AG08396 (cell line): ENCODE results near the gene SLC26A9.

ENCODE experiments used
- DNase-seq: peaks from one replicate; pipeline ENCODE4 v3.0.0; 2012; ENCODE audit warnings: low spot score, mixed read lengths

SLC26A9 gene, protein sequence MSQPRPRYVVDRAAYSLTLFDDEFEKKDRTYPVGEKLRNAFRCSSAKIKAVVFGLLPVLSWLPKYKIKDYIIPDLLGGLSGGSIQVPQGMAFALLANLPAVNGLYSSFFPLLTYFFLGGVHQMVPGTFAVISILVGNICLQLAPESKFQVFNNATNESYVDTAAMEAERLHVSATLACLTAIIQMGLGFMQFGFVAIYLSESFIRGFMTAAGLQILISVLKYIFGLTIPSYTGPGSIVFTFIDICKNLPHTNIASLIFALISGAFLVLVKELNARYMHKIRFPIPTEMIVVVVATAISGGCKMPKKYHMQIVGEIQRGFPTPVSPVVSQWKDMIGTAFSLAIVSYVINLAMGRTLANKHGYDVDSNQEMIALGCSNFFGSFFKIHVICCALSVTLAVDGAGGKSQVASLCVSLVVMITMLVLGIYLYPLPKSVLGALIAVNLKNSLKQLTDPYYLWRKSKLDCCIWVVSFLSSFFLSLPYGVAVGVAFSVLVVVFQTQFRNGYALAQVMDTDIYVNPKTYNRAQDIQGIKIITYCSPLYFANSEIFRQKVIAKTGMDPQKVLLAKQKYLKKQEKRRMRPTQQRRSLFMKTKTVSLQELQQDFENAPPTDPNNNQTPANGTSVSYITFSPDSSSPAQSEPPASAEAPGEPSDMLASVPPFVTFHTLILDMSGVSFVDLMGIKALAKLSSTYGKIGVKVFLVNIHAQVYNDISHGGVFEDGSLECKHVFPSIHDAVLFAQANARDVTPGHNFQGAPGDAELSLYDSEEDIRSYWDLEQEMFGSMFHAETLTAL

DNA sequence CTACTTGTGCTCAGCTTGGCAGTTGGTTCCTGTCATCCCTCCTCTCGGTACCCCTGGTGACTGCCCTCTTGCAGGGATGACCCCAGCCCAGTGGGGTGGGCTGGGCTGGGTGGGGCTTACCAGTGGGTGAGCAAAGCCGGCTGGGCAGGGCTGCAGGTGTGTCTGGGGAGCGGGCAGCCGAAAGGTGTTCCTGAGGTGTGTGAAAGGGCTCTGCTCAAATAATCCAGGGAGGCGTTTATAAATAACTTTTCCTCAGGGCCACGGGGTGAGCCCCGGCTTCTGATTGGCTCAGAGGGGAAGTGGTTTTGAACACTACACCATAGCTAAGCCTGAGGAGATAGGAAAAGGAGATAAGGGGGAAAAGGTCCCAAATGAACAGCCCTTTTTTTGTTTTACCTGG, at the start of gene SLC26A9:
TSS of gene SLC26A9 (minus strand) at position 212 of the 400 bp plus-strand sequence. CDS start 7,636 bp downstream, outside the sequence.
- no peak for DNase-seq

DNA sequence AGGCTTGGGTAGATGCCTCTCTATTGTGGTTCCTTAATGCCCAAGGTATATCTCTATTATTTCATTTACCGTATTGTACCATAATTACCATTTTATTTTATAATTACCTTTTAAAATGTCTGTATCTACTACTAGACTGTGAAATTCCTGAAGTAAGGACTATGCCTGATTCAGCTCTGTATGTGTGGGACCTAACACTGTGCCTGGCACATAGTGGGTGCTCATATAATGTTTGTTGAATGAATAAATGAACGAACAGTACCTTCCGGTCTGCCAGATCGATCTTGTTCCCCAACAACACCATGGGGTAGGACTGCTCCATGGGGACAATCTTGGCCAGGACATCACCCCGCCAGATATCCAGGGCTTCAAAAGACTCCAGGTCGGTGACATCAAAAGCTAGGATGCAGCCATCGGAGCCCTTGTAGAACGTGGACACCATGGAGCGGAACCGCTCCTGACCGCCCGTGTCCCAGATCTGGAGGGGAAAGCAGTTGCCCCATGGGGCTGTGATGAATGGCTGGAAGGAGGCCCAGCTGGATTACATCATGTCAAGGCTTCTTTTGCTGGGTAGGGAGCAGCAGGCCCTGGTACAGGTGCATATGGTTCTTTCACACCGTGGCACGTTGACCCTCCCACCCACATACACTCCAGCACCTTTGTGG, 49.1 kb upstream of the SLC26A9 start:
- no peak for DNase-seq

DNA sequence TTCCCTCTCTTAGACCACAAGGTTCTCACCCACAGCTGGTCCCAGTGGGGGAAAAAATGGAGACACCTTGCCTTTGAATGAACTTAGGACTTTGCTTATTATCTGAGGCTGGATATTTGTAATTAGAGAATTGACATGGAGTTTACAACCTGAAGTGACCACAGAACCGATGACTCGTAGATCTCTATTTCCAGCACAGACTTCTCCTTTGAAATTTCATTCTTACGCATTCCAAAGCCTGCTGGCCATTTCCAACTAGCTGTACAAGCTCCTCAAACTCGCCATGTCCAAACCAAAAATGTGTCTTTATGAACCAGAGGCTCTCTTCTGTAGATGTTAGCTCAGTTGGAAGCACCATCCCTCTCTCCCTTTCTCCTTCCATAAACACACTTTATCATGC, 48.0 kb upstream of the SLC26A9 start:
- peak; percentile 42 for DNase-seq

DNA sequence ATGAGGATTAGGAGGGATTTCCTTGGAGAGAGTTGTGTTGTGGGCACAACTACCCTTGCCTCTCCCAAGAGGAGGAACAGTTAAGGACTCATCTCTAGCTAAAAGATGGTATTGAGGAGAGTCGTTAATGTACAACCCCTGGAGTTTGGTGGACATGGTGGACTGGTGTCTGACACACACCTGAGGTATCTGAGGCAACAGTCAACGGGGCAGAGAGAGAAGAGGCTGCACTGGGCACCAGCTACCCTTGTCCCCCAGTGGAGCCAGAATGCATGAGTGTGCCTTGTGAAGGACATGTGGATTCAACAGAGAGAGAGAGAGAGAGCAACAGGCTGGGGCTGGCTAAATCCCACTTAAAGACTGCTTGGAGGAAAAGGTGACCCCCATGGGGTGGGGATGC, 47.0 kb upstream of the SLC26A9 start:
- DNase-seq: no peak

DNA sequence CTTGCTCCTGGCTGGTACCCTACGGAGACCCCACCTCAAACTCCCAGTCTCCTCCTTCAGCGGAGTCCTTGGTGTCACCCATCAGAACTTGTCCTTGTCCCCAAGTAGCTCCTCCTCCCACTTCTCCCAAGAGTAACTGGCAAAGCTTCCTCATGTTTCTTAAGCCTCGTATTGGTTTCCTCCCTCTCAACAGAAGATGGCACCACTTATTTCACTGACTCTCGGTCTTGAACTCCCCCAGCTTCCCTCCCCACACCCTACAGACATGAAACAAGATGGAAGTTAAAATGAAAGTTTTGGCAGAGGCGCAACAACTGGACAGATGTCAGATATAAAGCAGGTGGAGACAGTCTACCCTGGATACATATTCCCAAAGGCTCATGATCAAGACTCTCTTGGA, 46.5 kb upstream of the SLC26A9 start:
- DNase-seq: no peak

DNA sequence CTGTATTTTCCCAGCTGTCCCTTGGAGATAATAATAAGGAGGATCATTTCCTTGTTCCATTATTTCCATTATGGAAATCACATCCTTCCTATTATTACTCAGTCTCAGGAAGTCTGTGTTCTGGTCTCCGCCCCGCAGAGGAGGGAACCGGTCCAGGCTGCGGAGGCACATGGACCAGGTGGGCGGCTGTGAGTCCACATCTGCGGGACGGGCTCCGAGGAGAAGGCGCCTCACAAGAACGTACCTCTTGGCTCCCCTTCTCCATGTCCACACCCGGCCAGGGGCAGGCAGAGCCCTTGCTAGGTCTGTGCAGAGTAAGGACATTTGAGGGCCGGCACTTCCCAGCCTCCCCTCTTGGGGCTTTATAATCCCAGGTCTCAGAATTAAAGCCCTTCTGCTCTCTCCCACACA, 45.3 kb upstream of the SLC26A9 start:
- no peak for DNase-seq

DNA sequence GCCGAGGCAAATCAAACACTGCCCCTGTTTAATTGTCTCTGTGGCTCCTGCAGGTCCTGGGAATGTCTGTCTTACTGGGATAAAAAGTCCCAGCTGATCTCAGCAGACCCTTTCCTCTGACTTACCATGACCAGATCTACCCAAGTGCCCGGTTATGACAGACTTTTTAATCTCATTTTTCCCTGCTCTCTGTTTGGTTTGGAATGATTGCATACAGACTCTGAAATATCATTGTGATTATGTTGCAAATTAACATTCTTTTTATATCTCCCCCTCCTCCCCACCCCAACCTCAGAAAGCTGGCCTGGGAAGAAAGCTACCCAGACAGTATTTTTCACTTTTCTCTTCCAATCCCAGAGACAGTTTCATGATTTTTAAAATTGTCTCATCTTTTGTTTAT, 43.6 kb upstream of the SLC26A9 start:
- no peak for DNase-seq

DNA sequence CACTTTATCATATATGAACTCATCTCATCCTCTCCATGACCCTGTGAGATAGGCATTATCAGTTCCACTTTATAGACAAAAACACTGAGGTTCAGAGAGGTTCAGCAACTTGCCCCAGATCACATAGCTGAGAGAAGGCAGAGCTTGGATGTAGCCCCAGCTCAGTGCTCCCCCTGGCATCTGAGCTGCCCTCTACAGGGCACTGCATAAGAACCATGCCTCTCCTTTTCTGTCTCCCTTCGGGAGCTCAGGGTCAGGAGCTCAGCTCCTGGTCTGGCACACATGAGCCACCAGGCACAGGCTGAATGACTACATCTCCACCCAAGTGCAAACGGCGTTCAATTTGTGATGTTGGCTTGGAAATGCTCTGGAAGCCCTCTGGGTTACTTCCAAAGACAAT, 43.0 kb upstream of the SLC26A9 start:
- DNase-seq: no peak

DNA sequence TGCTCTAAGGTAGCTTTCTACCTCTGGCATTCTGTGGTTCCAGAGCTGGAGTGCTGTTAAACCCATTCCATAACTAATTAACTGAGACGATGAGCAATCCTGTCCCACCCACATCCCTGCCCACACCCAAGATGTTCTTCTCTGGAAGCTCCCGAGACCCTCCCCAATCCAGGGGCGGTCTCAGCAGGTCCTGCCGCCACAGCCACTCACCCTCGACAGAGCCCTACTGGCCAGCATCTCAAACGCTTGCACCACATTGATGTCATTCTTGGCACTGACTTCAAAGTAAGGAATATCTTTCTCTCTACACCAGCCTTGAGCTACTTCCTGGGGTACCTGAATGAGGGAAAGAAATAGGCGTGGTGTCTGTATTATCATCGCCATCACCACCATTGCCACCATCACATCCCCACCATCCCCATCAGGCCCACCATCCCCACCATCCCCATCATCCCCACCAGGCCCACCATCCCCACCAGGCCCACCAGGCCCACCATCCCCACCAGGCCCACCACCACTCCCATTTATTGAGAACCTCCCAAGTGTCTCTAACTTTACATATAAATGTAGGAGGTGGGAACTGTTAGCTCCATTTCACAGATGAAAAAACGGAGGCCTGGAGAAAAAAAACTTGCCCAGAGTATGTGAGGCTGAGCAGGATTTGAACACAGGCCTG, 42.2 kb upstream of the SLC26A9 start:
- no peak for DNase-seq

DNA sequence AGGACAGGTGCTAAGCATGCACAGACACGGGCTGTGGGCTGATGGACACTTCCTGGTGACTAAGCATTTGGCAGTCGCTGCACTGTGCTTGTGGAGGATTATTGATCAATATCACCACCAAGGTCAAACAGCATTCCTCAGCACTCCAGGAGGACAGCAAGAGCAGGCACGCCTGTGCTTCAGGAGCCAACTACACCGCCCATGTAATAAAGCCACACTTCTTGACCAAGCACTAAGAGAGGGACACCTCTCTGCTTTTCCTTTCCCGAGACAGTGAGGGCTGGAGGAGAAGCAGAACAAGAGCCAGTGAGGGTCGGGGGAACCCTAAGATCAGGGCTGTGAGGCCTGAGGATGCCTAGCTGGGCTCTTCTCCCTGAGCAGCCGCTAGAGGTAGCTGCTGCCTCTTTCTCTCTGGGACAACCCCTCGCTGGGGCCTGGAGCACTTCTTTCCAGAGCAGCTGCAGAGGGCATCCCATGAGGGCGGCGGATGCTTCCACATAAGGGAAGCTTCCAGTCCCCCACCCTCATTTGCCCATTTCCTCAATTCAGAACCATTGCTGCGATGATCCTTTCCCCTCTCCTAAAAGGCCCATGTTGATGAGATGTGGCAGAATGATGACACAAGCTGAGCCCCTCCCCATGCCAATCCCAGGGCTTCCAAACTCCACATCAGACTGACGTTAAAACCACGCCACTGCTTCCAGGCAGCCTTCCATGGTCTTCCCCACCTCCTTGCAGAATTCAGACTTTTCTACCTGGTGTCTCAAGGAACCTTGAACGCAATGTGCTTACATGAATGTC, 40.9 kb upstream of the SLC26A9 start:
- DNase-seq: peak; percentile 78

DNA sequence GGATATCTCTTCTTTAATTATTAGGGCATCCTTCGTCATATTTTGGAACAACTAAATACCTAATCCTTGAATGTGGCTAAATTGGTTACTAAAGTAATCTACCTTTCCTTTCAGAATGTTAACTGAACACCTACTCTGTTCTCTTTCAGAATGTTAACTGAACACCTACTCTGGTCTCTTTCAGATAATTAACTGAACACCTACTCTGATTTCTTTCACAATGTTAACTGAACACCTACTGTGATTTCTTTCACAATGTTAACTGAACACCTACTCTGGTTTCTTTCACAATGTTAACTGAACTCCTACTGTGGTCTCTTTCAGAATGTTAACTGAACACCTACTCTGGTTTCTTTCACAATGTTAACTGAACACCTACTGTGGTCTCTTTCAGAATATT, 38.0 kb upstream of the SLC26A9 start:
- DNase-seq: no peak

DNA sequence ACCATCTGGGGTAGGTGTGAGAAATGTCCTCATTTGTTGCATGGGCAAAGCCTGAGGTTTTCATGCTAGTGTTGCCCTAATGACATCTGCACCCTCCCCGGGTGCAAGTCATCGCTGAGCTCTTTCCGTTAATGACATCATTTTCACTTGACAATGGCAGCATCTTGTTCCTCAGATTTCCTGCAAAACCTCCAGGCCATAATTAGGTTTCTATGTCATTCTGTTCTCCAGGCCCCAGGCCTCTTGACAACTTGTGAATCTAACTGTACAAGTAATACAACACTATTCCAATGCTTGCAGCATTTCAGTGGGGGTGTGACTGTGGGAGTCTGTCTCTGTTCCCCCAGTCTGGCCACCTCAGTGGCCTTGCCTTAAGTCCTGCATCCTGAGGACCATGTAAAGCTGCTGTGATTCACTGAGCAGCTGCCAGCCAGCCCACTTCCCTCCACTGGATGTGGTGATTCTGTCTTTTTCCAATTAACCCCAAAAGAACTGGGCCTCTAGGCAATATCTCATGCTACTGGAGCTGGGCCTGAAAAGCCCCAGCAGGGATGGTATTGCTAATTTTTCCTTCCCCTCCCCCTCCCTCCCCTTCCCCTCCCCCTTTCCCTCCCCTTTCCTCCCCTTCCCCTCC, 37.1 kb upstream of the SLC26A9 start:
- no peak for DNase-seq

DNA sequence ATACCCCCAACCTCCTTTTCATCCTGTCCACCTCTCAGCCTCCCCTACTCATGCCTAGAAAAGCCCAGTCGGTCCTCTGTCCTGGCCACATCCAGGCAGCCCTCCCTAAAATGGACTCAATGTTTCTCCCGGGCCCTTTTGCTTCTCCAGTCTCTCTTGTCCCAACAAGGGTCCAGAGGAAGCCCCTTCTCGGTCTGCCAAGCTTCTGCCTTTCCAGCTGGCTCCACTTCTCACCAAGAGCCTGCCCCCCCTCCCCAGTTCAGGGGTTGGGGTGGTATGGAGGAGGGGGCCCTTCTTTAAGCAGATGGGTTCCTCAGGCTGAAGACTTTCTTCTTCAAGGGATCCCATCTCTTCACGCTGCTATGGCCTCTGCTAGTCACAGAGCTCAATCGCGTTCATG, 36.0 kb upstream of the SLC26A9 start:
- DNase-seq: no peak

DNA sequence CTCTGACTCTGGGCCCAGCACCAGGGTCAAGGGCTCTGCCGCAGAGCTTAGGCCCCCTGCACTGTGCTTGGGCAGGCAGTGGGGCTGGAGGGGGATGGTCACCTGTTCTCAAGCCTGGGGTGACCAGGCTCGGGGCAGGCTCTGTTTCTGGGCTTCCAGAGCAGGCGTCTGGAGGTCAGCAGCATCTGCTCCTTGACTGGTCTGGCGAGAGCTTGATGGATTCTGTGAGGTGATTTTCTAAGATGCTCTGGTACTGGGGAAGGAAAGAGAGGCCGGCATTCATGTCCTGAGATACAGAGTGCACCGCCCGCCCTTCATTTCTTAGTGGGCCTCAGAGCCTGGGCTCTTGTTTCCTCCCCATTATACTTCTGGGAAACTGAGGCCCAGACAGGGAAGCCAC, 35.4 kb upstream of the SLC26A9 start:
- no peak for DNase-seq

DNA sequence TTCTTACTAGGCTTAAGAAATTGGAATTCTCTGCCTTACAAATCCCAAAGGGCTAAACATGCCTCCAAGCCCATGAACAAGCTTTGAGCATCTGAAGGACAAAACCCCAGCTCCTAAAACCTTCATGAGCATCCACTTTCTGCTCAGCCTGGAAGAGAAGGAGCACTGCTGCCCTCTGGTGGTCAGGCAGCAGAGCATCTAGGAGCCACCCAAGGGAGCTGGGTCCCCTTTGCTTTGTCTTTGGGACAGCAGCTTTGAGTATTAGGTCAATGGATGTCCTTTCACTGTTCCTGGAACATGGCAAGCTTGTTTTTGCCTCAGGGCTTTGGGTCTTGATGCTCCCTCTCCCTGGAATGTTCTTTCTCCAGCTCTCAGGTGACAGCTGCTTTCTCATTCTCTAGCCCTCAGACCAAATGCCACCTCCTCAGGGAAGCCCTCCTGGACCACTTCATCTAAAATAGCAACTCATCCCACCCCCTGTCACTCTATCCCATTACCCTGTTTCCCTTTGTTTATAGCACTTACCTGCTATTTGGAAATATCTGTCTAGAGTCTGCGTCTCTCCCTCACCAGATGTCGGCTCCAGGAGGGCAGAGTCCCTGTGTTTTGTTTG, 34.3 kb upstream of the SLC26A9 start:
- peak; percentile 79 for DNase-seq

DNA sequence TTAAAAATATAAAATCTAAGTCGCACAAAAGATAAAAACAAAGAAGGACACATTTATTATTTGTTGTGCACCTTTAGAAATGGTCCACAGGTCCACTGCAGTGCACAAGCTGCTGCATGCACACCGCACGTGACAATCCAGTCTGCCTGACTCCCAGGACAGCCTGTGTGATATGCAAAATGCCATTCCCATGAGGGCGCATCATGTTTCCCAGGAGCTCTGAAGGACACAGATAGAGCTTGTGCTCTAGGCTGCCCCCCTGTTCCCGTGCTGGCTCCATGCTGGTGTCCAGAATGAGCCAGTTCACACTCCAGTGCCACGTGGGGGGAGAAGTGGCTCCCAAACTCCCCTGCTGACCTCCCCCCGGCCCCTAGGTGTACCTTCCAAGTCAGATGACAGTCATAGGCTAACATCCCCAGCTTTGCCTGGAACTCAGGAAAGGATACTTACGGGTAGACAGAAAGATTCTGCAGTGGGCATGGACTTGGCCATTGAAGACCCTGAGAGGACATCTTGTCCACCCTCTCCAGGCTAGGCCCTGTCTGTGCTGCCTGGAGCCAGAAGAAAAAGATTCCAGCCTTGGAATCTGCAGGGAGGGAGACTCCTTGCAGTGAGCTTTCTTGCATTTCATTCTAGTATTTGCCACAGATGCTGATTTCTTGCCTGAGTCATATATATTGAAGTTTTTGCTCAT, 33.6 kb upstream of the SLC26A9 start:
- DNase-seq: peak; percentile 67

DNA sequence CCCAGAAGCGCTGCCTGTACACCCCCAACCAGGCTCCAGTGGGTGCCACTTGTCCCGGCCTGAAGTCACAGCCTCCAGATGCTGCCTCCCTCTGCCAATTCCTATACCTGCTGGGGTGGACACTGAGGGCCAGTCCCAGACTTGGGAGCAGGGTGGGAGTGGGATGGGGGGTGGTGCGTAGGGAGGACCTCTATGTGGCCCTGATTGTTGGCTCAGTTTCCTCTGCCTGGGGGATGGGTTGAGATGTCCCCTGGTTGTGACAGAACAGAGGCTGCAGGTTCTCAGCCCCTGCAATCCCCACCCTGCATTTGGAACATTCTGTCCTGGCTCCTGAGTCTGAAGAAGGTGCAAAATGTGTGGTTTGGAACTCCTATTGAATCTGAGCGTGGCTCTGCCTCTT, 32.8 kb upstream of the SLC26A9 start:
- DNase-seq: no peak

DNA sequence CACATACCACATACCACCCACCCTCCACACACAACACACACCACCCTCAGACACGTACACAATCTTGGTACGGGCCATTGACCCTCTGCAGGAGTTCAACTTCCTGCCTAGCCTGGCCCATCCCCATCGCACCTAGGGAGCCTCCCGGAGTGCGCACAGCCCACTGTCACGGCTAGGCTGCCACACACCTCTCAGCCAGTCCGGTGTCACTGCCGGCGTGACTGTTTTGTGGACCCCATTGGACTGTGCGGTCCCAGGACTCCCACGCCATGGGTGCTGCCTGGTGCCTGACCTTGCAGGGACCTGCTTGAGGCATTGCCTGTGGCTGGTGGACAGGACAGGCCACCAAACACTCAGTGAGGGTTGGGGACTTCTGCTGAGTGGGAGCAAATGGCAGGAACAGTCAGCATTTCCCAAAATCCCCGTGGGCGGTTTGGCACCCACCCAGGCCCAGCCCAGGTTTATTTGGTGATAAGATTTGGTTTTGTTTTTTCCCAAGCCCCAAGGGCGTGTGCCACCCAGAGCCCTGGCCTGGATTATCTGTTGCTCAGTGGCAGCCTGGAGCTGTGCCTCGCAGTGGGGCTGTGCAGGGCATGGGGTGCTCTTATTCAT, 32.2 kb upstream of the SLC26A9 start:
- no peak for DNase-seq

DNA sequence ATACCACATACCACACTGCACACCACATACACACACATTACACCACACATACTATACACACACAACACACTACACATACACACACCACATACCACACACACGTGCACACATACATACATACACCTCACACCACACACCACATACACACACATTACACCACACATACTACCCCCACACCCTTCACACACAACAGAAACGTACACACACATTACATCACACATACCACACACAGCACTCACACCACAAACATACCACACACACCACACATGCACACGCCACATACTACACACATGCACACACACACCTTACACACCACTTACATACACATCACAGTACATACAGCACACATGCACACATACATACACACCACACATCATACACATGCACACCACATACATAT, 31.5 kb upstream of the SLC26A9 start:
- DNase-seq: no peak
